ENCODE measurements around the gene RNASE11. TPM values are rescaled to one million over a fixed set of nuclear protein-coding genes. Genes with fewer than 3 reads are reported as not detected.
A peak's percentile ranks its signal among the peaks of the same experiment; 100 is the strongest.

Gene RNASE11
- not detected for total RNA-seq
- polyA plus RNA-seq: not detected
- long read RNA-seq, donor 1: 0 reads
- long read RNA-seq, donor 2: 0 reads
- long read RNA-seq, donor 3: 0 reads

GRCh38 chr14:20587489-20588154 is at the start of gene RNASE11:
TSS of gene RNASE11 (minus strand) at chr14:20588001.
- TF ChIP-seq POLR2A (IDR thresholded peaks at IDR 0.05) (no peak), CTCF (IDR thresholded peaks at IDR 0.05) (no peak)
- Histone ChIP-seq H3K4me1 (no peaks in the 10 kb centered on the region), H3K36me3 (no peaks in the 10 kb centered on the region), H3K27ac (no peak within 1 kb of the TSS), H3K27me3 (peaks cover 0 to 13% (median 0%) of the 10 kb centered on the region in 9 donors), H3K4me3 (no peak within 1 kb of the TSS), H3K9me3 (no peaks in the 10 kb centered on the region)
- ATAC-seq: peak in 1 of 4 donors; percentile 70
- no peak for DNase-seq
- intact Hi-C loops (cut with DNase I): no loop called here
- WGBS, 4 donors: 76 to 81% (median 77%) methylated on average over 6 of the region's 6 CpGs

GRCh38 chr14:20632831-20633691 is 45.3 kb upstream of the RNASE11 start:
- ATAC-seq (peak; percentile 26 to 83 (median 68)), DNase-seq (no peak)
- no peak overlapping the region for H3K27ac ChIP-seq
- WGBS, 4 donors: 2 to 6% (median 3%) methylated on average over 39 to 45 of the region's 45 CpGs
- H3K4me1 ChIP-seq: peaks cover 0 to 34% (median 16%) of the 10 kb centered on the region in 12 donors
- H3K36me3 ChIP-seq: no peaks in the 10 kb centered on the region
- H3K4me3 ChIP-seq: peak overlapping the region in 10 of 12 donors; percentile 1 to 48 (median 37)
- no peaks in the 10 kb centered on the region for H3K9me3 ChIP-seq
- H3K27me3 ChIP-seq: peaks cover 0 to 68% (median 15%) of the 10 kb centered on the region in 9 donors
- TF ChIP-seq CTCF (IDR thresholded peaks at IDR 0.05): no peak
- no peak for TF ChIP-seq POLR2A (IDR thresholded peaks at IDR 0.05)
- intact Hi-C loops (cut with DNase I): loop anchor here in 3 of 10 donors (5.0 kb wide), 1 partner anchor 49 kb away; the partner anchor contains the start of gene RNASE4 (in 3 of the 3)

GRCh38 chr14:20632448-20632830 is 44.6 kb upstream of the RNASE11 start:
- H3K4me3 ChIP-seq: peak overlapping the region in 10 of 12 donors; percentile 1 to 48 (median 37)
- H3K9me3 ChIP-seq: no peaks in the 10 kb centered on the region
- peak in 2 of 4 donors; percentile 6 to 16 for ATAC-seq
- H3K4me1 ChIP-seq: peaks cover 0 to 34% (median 16%) of the 10 kb centered on the region in 12 donors
- intact Hi-C loops (cut with DNase I): loop anchor here in 3 of 10 donors (5.0 kb wide), 1 partner anchor 50 kb away; the partner anchor contains the start of gene RNASE4 (in 3 of the 3)
- no peaks in the 10 kb centered on the region for H3K36me3 ChIP-seq
- no peak for DNase-seq
- H3K27ac ChIP-seq: no peak overlapping the region
- peaks cover 0 to 68% (median 15%) of the 10 kb centered on the region in 9 donors for H3K27me3 ChIP-seq
- no peak for TF ChIP-seq POLR2A (IDR thresholded peaks at IDR 0.05)
- TF ChIP-seq CTCF (IDR thresholded peaks at IDR 0.05): no peak
- WGBS, 4 donors: 1 to 3% (median 2%) methylated on average over 18 to 19 of the region's 19 CpGs
